Measurements from ENCODE around the gene NACA. TPM values are rescaled to one million over a fixed set of nuclear protein-coding genes. Genes with fewer than 3 reads are reported as not detected.

NACA gene
- total and polyA plus RNA-seq, 2 experiments from 2014 or later, result 1,081 to 2,495 TPM

DNA sequence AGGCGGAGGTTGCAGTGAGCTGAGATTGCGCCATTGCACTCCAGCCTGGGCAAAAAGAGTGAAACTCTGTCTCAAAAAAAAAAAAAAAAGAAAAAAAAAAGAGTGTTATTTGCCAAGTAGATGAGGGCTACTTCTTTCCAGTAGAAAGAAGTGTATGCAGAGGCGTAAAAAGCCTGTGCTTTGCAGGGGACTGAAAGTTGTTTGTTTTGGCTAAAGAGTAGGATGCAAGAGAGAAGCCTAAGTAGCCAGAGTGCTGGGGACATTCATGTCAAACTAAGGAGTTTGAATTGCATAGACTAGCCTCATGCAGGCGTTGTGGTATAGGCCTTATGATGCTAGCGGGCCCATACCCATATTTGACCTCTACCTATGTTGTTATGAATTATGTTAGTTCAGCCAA lies 47.5 kb upstream of the NACA start:
- no peak overlapping the region for H3K27ac ChIP-seq (ENCODE audit: low read depth)
- ATAC-seq (no peak), DNase-seq (ENCODE audit: low spot score) (no peak)
- H3K9me2 ChIP-seq (ENCODE audit: insufficient read depth), result no peaks in the 10 kb centered on the region
- peaks cover 18% of the 10 kb centered on the region; the same call in 2 of the 3 replicates for H3K36me3 Mint-ChIP-seq (ENCODE audit: low read depth)
- peaks cover 5% of the 10 kb centered on the region for H3F3A ChIP-seq (replicated peaks; ENCODE audit: low read depth)
- H3K9me3 Mint-ChIP-seq, result peaks cover 21% of the 10 kb centered on the region
- H3K36me3 ChIP-seq (ENCODE audit: insufficient read depth), result no peaks in the 10 kb centered on the region
- no peak overlapping the region for H2AFZ ChIP-seq
- no peaks in the 10 kb centered on the region for H3K79me2 ChIP-seq (replicated peaks; ENCODE audit: insufficient read depth)
- peaks cover 19% of the 10 kb centered on the region for H3K4me1 Mint-ChIP-seq
- TF ChIP-seq ZNF331 (CRISPR knock-in tag; IDR thresholded peaks at IDR 0.05; ENCODE audit: low read depth), result no peak
- TF ChIP-seq, protein P1, sequence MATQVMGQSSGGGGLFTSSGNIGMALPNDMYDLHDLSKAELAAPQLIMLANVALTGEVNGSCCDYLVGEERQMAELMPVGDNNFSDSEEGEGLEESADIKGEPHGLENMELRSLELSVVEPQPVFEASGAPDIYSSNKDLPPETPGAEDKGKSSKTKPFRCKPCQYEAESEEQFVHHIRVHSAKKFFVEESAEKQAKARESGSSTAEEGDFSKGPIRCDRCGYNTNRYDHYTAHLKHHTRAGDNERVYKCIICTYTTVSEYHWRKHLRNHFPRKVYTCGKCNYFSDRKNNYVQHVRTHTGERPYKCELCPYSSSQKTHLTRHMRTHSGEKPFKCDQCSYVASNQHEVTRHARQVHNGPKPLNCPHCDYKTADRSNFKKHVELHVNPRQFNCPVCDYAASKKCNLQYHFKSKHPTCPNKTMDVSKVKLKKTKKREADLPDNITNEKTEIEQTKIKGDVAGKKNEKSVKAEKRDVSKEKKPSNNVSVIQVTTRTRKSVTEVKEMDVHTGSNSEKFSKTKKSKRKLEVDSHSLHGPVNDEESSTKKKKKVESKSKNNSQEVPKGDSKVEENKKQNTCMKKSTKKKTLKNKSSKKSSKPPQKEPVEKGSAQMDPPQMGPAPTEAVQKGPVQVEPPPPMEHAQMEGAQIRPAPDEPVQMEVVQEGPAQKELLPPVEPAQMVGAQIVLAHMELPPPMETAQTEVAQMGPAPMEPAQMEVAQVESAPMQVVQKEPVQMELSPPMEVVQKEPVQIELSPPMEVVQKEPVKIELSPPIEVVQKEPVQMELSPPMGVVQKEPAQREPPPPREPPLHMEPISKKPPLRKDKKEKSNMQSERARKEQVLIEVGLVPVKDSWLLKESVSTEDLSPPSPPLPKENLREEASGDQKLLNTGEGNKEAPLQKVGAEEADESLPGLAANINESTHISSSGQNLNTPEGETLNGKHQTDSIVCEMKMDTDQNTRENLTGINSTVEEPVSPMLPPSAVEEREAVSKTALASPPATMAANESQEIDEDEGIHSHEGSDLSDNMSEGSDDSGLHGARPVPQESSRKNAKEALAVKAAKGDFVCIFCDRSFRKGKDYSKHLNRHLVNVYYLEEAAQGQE (IDR thresholded peaks at IDR 0.05; ENCODE audit: unreplicated experiment), result no peak
- TF ChIP-seq EZH2 (IDR thresholded peaks at IDR 0.05; ENCODE audit: low read depth, unreplicated experiment), result no peak
- TF ChIP-seq CREB1 (CRISPR knock-in tag; IDR thresholded peaks at IDR 0.05; ENCODE audit: low read depth), result no peak
- TF ChIP-seq EZH2phosphoT487 (IDR thresholded peaks at IDR 0.05; ENCODE audit: unreplicated experiment), result no peak
- TF ChIP-seq STAT1 (IDR thresholded peaks at IDR 0.05; ENCODE audit: unreplicated experiment), result no peak
- no peak for TF ChIP-seq ZNF114 (CRISPR knock-in tag; IDR thresholded peaks at IDR 0.05)
- TF ChIP-seq, protein P2, sequence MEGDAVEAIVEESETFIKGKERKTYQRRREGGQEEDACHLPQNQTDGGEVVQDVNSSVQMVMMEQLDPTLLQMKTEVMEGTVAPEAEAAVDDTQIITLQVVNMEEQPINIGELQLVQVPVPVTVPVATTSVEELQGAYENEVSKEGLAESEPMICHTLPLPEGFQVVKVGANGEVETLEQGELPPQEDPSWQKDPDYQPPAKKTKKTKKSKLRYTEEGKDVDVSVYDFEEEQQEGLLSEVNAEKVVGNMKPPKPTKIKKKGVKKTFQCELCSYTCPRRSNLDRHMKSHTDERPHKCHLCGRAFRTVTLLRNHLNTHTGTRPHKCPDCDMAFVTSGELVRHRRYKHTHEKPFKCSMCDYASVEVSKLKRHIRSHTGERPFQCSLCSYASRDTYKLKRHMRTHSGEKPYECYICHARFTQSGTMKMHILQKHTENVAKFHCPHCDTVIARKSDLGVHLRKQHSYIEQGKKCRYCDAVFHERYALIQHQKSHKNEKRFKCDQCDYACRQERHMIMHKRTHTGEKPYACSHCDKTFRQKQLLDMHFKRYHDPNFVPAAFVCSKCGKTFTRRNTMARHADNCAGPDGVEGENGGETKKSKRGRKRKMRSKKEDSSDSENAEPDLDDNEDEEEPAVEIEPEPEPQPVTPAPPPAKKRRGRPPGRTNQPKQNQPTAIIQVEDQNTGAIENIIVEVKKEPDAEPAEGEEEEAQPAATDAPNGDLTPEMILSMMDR (conservative IDR thresholded peaks at IDR 0.05; ENCODE audit: low read depth in 2 of 2), result no peak
- TF ChIP-seq POLR2AphosphoS5 (IDR thresholded peaks at IDR 0.05; ENCODE audit: low read depth), result no peak
- TF ChIP-seq, protein P3, sequence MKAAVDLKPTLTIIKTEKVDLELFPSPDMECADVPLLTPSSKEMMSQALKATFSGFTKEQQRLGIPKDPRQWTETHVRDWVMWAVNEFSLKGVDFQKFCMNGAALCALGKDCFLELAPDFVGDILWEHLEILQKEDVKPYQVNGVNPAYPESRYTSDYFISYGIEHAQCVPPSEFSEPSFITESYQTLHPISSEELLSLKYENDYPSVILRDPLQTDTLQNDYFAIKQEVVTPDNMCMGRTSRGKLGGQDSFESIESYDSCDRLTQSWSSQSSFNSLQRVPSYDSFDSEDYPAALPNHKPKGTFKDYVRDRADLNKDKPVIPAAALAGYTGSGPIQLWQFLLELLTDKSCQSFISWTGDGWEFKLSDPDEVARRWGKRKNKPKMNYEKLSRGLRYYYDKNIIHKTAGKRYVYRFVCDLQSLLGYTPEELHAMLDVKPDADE (IDR thresholded peaks at IDR 0.05), result no peak
- TF ChIP-seq, protein P4, sequence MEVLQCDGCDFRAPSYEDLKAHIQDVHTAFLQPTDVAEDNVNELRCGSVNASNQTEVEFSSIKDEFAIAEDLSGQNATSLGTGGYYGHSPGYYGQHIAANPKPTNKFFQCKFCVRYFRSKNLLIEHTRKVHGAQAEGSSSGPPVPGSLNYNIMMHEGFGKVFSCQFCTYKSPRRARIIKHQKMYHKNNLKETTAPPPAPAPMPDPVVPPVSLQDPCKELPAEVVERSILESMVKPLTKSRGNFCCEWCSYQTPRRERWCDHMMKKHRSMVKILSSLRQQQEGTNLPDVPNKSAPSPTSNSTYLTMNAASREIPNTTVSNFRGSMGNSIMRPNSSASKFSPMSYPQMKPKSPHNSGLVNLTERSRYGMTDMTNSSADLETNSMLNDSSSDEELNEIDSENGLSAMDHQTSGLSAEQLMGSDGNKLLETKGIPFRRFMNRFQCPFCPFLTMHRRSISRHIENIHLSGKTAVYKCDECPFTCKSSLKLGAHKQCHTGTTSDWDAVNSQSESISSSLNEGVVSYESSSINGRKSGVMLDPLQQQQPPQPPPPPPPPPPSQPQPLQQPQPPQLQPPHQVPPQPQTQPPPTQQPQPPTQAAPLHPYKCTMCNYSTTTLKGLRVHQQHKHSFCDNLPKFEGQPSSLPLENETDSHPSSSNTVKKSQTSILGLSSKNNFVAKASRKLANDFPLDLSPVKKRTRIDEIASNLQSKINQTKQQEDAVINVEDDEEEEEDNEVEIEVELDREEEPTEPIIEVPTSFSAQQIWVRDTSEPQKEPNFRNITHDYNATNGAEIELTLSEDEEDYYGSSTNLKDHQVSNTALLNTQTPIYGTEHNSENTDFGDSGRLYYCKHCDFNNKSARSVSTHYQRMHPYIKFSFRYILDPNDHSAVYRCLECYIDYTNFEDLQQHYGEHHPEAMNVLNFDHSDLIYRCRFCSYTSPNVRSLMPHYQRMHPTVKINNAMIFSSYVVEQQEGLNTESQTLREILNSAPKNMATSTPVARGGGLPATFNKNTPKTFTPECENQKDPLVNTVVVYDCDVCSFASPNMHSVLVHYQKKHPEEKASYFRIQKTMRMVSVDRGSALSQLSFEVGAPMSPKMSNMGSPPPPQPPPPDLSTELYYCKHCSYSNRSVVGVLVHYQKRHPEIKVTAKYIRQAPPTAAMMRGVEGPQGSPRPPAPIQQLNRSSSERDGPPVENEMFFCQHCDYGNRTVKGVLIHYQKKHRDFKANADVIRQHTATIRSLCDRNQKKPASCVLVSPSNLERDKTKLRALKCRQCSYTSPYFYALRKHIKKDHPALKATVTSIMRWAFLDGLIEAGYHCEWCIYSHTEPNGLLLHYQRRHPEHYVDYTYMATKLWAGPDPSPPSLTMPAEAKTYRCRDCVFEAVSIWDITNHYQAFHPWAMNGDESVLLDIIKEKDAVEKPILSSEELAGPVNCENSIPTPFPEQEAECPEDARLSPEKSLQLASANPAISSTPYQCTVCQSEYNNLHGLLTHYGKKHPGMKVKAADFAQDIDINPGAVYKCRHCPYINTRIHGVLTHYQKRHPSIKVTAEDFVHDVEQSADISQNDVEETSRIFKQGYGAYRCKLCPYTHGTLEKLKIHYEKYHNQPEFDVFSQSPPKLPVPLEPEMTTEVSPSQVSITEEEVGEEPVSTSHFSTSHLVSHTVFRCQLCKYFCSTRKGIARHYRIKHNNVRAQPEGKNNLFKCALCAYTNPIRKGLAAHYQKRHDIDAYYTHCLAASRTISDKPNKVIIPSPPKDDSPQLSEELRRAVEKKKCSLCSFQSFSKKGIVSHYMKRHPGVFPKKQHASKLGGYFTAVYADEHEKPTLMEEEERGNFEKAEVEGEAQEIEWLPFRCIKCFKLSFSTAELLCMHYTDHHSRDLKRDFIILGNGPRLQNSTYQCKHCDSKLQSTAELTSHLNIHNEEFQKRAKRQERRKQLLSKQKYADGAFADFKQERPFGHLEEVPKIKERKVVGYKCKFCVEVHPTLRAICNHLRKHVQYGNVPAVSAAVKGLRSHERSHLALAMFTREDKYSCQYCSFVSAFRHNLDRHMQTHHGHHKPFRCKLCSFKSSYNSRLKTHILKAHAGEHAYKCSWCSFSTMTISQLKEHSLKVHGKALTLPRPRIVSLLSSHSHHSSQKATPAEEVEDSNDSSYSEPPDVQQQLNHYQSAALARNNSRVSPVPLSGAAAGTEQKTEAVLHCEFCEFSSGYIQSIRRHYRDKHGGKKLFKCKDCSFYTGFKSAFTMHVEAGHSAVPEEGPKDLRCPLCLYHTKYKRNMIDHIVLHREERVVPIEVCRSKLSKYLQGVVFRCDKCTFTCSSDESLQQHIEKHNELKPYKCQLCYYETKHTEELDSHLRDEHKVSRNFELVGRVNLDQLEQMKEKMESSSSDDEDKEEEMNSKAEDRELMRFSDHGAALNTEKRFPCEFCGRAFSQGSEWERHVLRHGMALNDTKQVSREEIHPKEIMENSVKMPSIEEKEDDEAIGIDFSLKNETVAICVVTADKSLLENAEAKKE (CRISPR knock-in tag; IDR thresholded peaks at IDR 0.05), result no peak
- TF ChIP-seq NANOG (IDR thresholded peaks at IDR 0.05; ENCODE audit: borderline replicate concordance), result no peak
- TF ChIP-seq JUNB (IDR thresholded peaks at IDR 0.05; ENCODE audit: unreplicated experiment), result no peak
- H3K4me3 Mint-ChIP-seq, result no peak overlapping the region
- H3K27ac Mint-ChIP-seq, result no peak overlapping the region
- no peaks in the 10 kb centered on the region for H4K20me1 ChIP-seq (replicated peaks; ENCODE audit: insufficient read depth)
- peaks cover 15% of the 10 kb centered on the region; the same call in 1 of the 2 replicates for H3K4me1 ChIP-seq (ENCODE audit: insufficient read depth)
- no peak overlapping the region for H3K4me2 ChIP-seq
- no peak overlapping the region for H3K4me3 ChIP-seq
- peaks cover 6% of the 10 kb centered on the region for H3K27me3 Mint-ChIP-seq (ENCODE audit: insufficient read depth, low read depth, poor library complexity)
- no peaks in the 10 kb centered on the region for H3K27me3 ChIP-seq (ENCODE audit: insufficient read depth)
